Ascending aorta (tissue), 2 donors: ENCODE results near the gene CNGA3. TPM values are rescaled to one million over a fixed set of nuclear protein-coding genes. Genes with fewer than 3 reads are reported as not detected.
"Not testable (repeated sequence)": the region's sequence is repeated elsewhere in the genome, so short reads cannot be mapped to it uniquely, and the experiment has no call there.

Source experiments
- DNase-seq, 2 donors: peaks; one replicate each; pipeline ENCODE4 v3.0.0-alpha.2; 2019; ENCODE audit warnings: low spot score in 2 of 2
- H3K27ac ChIP-seq, 2 donors: fragments of 200-600 bp; sonication (generic); one replicate each; pipeline ENCODE4 v1.5.1; 2016 to 2017; ENCODE audit warnings: mild to moderate bottlenecking in 1 of 2
- H3K27me3 ChIP-seq: fragments of 200-600 bp; sonication (generic); one replicate; pipeline ENCODE4 v1.5.1; 2017
- H3K36me3 ChIP-seq, 2 donors: fragments of 200-600 bp; sonication (generic); one replicate each; pipeline ENCODE4 v1.5.1; 2016
- H3K4me1 ChIP-seq, 2 donors: fragments of 200-600 bp; sonication (generic); one replicate each; pipeline ENCODE4 v1.5.1; 2016 to 2017; ENCODE audit warnings: mild to moderate bottlenecking in 1 of 2
- H3K4me3 ChIP-seq, 2 donors: fragments of 200-600 bp; sonication (generic); one replicate each; pipeline ENCODE4 v1.5.1; 2016 to 2017; ENCODE audit warnings: mild to moderate bottlenecking in 1 of 2
- H3K9me3 ChIP-seq, 2 donors: fragments of 200-600 bp; sonication (generic); one replicate each; pipeline ENCODE4 v1.5.1; 2016
- CTCF ChIP-seq, 3 experiments: fragments of 200-600 bp in 2 of 3; fragments of 450-650 bp in 1 of 3; sonication (generic) in 2 of 3; IDR thresholded peaks; one replicate each; pipeline ENCODE4 v1.5.1; 2016 to 2019; ENCODE audit warnings: antibody characterized with exemption in 3 of 3, mild to moderate bottlenecking in 1 of 3, moderate library complexity in 1 of 3
- intact Hi-C: fragments of 100-400 bp; cut with DNase I; formaldehyde crosslinking; loops from one replicate; pipeline ENCODE4 v1.15.1; 2023
- total RNA-seq: library from RNA; depleted of rRNA; stranded (reverse); fragments of >200 nt; gene quantifications from one replicate; pipeline ENCODE4 v1.1.0, GENCODE V29; 2016

CNGA3 gene
- total RNA-seq, 1 donor from 2014 or later = not detected

GRCh38 chr2:98422449-98422848 is 76.2 kb downstream of the CNGA3 start:
- H3K4me3 ChIP-seq = no peak overlapping the region
- intact Hi-C loops = no loop called here
- H3K27ac ChIP-seq = no peak overlapping the region
- DNase-seq = no peak
- peaks cover 0 to 7% of the 10 kb centered on the region in 2 donors for H3K9me3 ChIP-seq
- no peaks in the 10 kb centered on the region for H3K4me1 ChIP-seq
- H3K27me3 ChIP-seq = no peaks in the 10 kb centered on the region
- no peak for TF ChIP-seq CTCF (IDR thresholded peaks at IDR 0.05)
- H3K36me3 ChIP-seq = no peaks in the 10 kb centered on the region

- Histone ChIP-seq H3K4me3 (no peak overlapping the region), H3K27me3 (no peaks in the 10 kb centered on the region), H3K36me3 (no peaks in the 10 kb centered on the region), H3K4me1 (no peaks in the 10 kb centered on the region), H3K9me3 (peaks cover 0 to 7% of the 10 kb centered on the region in 2 donors), H3K27ac (no peak overlapping the region)
- DNase-seq = no peak
- intact Hi-C loops = no loop called here
- no peak for TF ChIP-seq CTCF (IDR thresholded peaks at IDR 0.05)
Measured at GRCh38 chr2:98426771-98427170, 80.5 kb downstream of the CNGA3 start.

- no peak for DNase-seq
- H3K4me1 ChIP-seq = no peaks in the 10 kb centered on the region
- H3K4me3 ChIP-seq = no peak overlapping the region
- intact Hi-C loops = no loop called here
- H3K27ac ChIP-seq = no peak overlapping the region
- no peaks in the 10 kb centered on the region for H3K36me3 ChIP-seq
- no peaks in the 10 kb centered on the region for H3K27me3 ChIP-seq
- no peak for TF ChIP-seq CTCF (IDR thresholded peaks at IDR 0.05)
- H3K9me3 ChIP-seq = peaks cover 0 to 11% of the 10 kb centered on the region in 2 donors
Measured at GRCh38 chr2:98432145-98432544, 85.9 kb downstream of the CNGA3 start.

DNA sequence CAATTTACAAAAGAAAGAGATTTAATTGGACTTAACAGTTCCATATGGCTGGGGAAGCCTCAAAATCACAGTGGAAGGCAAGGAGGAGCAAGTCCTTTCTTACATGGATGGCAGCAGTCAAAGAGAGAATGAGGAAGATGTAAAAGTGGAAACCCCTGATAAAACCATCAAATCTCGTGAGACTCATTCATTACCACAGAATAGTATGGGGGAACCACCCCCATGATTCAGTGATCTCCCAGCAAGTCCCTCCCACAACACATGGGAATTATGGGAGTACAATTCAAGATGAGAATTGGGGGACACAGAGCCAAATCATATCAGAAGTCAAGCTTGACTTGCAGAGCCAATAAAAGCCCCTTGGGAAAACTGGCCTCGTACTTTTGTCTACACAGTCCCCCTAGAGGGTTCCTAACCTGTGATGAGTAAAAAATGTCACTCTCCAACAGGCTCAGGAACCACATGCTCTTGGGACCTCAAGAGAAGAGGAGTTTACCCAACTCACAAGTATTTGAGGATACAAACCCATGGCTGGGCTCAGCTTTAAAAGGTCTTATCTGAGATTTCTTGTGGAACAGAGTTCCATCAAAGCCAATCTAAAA is 87.2 kb downstream of the CNGA3 start:
- DNase-seq = no peak
- TF ChIP-seq CTCF (IDR thresholded peaks at IDR 0.05) = no peak
- Histone ChIP-seq H3K9me3 (peaks cover 0 to 11% of the 10 kb centered on the region in 2 donors), H3K4me3 (no peak overlapping the region), H3K27ac (no peak overlapping the region), H3K4me1 (no peaks in the 10 kb centered on the region), H3K27me3 (no peaks in the 10 kb centered on the region), H3K36me3 (no peaks in the 10 kb centered on the region)
- intact Hi-C loops = no loop called here

DNA sequence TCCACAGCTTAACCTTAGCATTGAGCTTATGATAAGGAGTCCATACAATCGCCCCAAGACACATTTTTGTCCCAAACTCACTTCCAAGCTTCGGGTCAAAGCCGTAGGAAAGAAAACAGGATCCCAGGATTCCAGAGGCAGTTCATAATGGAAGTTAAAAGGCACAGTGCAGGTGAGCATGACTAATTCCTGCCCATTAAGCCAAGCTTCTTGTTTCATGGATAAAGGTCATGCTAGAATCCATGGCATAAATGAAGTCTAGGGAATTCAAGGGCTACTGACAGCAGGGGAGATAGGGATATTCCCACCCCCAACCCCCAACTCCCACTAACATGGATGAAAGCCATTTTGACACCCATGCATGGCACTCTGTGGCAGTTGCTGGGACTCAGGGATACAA is 88.2 kb downstream of the CNGA3 start:
- no peak for TF ChIP-seq CTCF (IDR thresholded peaks at IDR 0.05)
- Histone ChIP-seq H3K9me3 (peaks cover 0 to 11% of the 10 kb centered on the region in 2 donors), H3K4me3 (no peak overlapping the region), H3K4me1 (no peaks in the 10 kb centered on the region), H3K36me3 (no peaks in the 10 kb centered on the region), H3K27me3 (no peaks in the 10 kb centered on the region), H3K27ac (no peak overlapping the region)
- intact Hi-C loops = no loop called here
- no peak for DNase-seq

- peaks cover 0 to 11% of the 10 kb centered on the region in 2 donors for H3K9me3 ChIP-seq
- H3K27ac ChIP-seq, H3K4me3 ChIP-seq, H3K27me3 ChIP-seq, H3K36me3 ChIP-seq, H3K4me1 ChIP-seq, intact Hi-C loops, DNase-seq: not testable (repeated sequence)
Measured at GRCh38 chr2:98435670-98436069, 89.4 kb downstream of the CNGA3 start.
